Spleen (tissue), 7 donors: ENCODE measurements around the gene ANKRD2.

Experiments
- POLR2A ChIP-seq, 3 donors: fragments of 450-650 bp; IDR thresholded peaks; one replicate each; pipeline ENCODE4 v1.5.1; 2017; ENCODE audit warnings: antibody characterized with exemption in 3 of 3, mild to moderate bottlenecking in 1 of 3
- TF ChIP-seq, protein P1 (sequence below), 11 experiments: fragments of 200-600 bp in 7 of 11; fragments of 450-650 bp in 4 of 11; sonication (generic) in 4 of 11; IDR thresholded peaks in 8 of 11; conservative IDR thresholded peaks in 3 of 11; 1 replicate in 7 of 11; 2 replicates in 4 of 11; pipeline versions ENCODE4 v1.4.0 to v1.8.0; 2016 to 2021; ENCODE audit warnings: antibody characterized with exemption in 11 of 11, inconsistent platforms in 4 of 11, mild to moderate bottlenecking in 1 of 11
- donor health status: DM: no; HTN: no; CAD: no; lungs with moderate emphysema.
- donor health status: DM: no; HTN: no; CAD: no.
- donor health status: DM: no; HTN: no; CAD: no.

DNA sequence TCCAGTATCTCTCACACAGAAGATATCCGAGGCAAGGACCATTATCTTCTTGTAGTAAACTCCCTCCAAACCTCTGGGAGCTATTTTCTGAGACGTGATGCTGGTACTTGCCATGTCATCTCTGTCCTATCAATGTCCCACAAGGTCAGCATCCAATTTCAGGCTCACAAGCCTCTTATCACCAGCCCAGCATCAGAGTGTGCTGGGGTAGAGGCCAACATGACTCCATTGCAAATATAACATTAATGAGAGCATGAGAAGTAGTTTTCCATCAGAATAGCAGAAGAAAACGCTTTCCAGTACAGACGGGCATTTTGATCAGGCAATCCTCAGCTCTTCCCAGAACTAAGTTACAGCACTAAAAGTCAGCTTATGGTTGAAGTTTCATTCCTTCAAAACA is 55.2 kb downstream of the ANKRD2 start:
- TF ChIP-seq, protein P1, sequence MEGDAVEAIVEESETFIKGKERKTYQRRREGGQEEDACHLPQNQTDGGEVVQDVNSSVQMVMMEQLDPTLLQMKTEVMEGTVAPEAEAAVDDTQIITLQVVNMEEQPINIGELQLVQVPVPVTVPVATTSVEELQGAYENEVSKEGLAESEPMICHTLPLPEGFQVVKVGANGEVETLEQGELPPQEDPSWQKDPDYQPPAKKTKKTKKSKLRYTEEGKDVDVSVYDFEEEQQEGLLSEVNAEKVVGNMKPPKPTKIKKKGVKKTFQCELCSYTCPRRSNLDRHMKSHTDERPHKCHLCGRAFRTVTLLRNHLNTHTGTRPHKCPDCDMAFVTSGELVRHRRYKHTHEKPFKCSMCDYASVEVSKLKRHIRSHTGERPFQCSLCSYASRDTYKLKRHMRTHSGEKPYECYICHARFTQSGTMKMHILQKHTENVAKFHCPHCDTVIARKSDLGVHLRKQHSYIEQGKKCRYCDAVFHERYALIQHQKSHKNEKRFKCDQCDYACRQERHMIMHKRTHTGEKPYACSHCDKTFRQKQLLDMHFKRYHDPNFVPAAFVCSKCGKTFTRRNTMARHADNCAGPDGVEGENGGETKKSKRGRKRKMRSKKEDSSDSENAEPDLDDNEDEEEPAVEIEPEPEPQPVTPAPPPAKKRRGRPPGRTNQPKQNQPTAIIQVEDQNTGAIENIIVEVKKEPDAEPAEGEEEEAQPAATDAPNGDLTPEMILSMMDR (IDR thresholded peaks at IDR 0.05 in 8 of 11, conservative IDR thresholded peaks at IDR 0.05 in 3 of 11), result no peak
- TF ChIP-seq POLR2A (IDR thresholded peaks at IDR 0.05), result no peak
